ENCODE measurements around the gene MEI1.
"Not testable (repeated sequence)": the region's sequence is repeated elsewhere in the genome, so short reads cannot be mapped to it uniquely, and the experiment has no call there.

MEI1 gene

DNA sequence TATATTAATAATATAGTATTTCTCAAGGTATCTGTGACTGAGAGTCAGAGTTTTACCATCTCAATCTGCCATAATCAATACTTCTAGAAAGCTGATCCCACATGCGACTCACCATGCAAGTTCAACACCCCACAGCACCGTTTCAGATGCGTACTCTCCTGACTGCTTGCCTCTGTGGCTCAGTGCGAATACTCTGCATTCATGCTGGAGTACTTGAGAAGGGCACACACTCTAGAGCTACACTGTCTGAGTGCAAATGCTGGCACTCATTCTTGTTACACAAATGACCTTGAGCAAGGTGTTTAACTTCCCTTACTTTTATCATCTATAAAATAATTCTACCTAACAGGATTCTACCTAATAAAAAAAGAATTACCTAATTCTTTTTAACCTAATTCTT, 23.2 kb upstream of the MEI1 start:
- no peak for DNase-seq (ENCODE audit: extremely low read depth in 1 of 2, low read depth in 1 of 2)

DNA sequence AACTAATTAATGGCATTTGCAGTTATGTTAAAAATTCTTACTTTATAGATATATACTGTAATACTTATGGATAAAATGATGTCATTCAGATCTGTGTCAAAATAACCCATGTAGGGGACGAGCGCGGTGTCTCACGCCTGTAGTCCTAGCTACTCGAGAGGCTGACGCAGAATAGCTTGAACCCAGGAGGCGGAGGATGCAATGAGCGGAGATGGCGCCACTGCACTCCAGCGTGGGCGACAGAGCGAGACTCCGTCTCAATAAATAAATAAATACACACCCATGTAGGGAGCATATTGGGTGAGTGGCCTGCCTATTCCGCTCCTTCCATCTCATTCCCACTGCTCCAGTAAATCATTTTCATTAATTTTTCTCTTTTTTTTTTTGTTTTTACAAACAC, 17.7 kb upstream of the MEI1 start:
- DNase-seq (ENCODE audit: extremely low read depth in 1 of 2, low read depth in 1 of 2) = no peak

DNA sequence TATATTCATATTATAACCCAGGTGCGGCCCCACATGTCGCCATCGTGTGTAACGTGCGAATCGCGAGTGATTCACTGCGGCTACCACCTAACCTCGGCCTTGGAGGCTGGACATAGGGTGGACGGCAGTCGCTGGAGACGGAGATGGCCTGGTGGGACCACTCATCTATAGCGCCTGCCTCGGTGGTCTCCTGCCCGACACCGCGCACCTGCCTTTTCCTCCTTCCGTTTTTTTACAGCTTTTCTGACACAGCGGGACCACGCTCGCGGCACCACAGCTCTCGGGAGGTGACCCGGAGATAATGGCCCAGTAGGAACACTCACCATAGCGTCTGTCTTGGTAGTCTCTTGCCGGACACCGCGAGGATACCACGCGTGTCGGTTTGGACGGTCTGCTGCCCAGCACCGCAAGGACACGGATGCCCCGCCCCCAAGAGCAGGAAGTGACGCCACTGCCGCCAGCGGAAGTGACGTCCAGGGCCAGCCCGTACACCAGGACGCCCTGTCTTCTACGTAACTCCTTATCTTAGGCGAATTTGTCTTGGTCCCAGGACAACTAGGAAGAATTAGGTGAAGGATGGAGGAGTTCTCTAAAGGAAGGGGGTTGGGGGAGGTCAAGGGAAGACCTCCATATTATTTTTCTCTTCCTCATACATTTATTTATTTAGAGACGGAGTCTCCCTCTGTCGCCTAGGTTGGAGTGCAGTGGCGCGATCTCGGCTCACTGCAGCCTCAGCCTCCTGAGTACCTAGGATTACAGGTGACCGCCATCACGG, 17.1 kb upstream of the MEI1 start:
- DNase-seq (ENCODE audit: extremely low read depth in 1 of 2, low read depth in 1 of 2) = peak; percentile 51 to 73

DNA sequence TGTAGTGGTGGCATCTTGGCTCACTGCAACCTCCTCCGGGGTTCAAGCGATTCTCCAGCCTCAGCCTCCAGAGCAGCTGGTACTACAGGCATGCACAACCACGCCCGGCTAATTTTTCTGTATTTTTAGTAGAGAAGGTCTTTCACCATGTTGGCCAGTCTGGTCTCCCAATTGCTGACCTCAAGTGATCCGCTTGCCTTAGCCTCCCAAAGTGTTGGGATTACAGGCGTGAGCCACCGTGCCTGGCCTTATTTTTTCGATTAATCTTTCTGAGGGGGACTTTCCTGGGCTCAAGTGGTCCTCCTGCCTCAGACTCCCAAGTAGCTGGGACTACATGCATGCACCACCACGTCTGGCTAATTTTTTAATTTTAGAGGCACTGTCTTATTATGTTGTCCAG, 16.3 kb upstream of the MEI1 start:
- no peak for DNase-seq (ENCODE audit: extremely low read depth in 1 of 2, low read depth in 1 of 2)

DNA sequence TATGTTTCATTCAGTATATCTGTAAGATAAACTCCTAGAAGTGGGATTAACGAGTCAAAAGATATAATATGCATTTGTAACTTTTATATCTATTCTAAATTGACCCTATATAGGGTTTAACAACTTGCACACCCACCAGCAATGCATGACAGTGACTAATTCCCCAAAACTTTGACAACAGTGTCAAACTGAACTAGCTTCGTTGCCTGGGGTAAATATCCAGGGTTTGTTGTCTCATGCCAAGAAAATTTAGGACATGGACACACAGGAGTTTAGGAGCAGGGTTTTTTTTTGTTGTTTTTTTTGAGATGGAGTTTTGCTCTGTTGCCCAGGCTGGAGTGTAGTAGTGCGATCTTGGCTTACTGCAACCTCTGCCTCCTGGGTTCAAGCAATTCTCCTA, 15.7 kb upstream of the MEI1 start:
- no peak for DNase-seq (ENCODE audit: extremely low read depth in 1 of 2, low read depth in 1 of 2)

DNA sequence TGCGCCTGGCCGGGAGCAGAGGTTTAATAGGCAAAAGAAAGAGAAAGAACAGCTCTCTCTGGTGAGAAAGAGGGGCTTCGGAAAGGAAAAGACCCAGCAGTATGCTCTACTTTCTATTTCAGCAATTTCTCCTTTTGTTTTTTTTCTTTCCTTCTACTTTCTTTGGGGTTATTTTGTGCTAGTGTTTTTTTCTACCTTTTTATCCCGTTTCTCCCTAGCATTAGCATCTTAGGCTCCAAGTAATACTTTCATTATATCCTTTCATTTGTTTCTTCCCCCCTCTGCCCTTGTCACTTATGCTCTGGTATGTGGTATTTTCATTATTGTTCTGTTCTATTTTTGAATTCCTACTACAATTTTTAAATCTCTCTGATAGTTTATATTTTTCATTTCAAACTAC, 15.1 kb upstream of the MEI1 start:
- no peak for DNase-seq (ENCODE audit: extremely low read depth in 1 of 2, low read depth in 1 of 2)

DNA sequence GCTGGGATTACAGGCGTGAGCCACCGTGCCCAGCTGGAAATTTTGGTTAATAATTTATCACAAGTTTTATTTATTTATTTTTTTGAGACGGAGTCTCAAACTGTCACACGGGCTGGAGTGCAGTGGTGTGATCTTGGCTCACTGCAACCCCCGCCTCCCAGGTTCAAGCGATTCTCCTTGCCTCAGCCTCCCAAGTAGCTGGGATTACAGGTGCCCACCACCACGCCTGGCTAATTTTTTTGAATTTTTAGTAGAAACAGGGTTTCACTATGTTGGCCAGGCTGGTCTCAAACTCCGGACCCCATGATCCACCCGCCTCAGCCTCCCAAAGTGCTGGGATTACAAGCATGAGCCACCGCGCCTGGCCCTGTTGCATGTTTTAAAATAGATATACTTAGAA, 12.4 kb upstream of the MEI1 start:
- not testable (repeated sequence) for DNase-seq (ENCODE audit: extremely low read depth in 1 of 2, low read depth in 1 of 2)

DNA sequence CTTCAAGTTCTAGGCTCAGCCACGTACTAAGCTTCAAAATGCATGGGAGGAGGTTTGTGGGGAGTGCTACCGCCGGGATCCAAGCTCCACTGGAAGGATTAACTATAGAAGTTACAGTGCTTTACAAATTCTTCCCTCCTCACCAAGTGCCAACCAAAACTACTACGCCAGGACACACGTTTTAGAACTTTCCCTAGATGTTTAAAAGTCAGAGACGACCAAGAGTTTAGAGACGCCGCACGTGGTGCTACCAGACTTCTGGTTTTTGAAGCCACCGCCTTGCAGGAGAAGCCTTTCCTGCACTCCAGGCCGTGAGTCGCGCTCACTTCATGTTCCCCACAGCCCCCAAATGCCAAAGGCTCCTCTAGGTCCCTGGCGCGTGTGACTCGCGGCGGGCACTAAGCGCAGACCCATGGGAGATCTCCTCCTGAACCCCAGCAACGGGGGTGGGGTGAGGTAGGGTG, 11.4 kb upstream of the MEI1 start:
- DNase-seq (ENCODE audit: extremely low read depth in 1 of 2, low read depth in 1 of 2) = no peak

DNA sequence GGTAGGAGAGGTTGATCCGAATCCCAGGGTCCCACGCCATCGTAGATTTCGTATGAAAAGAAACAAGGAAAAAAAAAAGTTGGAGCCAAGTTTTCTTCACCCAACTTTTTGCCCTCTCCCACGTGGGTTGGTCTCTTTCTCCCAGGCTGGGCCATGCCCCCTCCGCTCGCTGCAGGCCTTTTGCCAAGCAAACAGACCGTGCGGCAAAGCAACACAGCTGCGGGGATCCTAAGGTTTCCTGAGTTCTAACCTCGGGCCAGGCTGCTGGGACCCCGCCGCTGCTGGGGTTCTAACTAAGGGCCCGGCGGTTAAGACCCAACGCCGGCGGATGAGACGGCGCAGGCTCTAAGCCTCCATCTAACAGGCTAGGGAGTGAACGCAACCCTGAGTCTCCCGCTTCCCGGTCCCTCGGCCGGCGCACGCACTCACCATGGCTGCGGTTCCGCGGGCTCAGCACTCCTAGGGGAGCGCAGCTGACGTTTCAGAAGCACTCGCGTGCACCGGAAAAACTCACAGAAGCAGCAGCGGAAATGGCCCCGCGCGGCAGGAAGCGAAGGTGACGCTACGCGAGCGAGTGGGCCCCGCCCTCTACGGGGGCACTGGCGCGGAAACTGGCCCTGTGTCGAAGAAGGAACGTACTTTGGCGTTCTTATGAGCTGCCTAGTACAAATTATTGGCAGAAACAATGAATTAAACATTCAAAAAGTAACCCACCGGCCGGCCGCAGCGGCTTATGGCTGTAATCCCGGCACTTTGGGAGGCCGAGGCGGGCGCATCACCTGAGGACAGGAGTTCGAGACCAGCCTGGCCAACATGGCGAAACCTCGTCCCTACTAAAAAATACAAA, 10.7 kb upstream of the MEI1 start, which contains the start of gene SNU13:
Gene SNU13, minus strand, starts transcription at position 503 of the 847 bp plus-strand sequence. Its CDS starts 71 bp downstream, at position 432.
- DNase-seq (ENCODE audit: extremely low read depth in 1 of 2, low read depth in 1 of 2) = peak; percentile 83 to 84

DNA sequence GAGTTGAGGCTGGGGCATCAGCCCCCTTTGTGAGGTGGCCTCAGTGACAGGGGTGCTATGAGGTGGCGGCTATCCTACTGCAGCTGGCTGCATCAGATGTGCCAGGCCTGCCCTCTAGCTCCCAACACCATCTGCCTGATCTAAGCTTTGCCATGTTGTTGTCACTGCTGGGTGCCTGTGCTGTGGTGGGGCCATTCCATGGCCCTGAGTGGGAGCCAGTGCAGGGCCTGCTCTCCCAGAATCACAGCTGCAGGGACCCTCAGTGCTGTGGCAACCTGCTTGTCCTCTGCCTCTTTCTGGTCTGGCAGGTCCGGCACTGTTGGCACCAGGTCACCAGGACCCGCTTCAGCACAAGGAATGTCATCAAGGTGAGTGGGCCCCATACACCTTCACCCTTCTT, 8.8 kb upstream of the MEI1 start:
- DNase-seq (ENCODE audit: extremely low read depth in 1 of 2, low read depth in 1 of 2) = no peak

DNA sequence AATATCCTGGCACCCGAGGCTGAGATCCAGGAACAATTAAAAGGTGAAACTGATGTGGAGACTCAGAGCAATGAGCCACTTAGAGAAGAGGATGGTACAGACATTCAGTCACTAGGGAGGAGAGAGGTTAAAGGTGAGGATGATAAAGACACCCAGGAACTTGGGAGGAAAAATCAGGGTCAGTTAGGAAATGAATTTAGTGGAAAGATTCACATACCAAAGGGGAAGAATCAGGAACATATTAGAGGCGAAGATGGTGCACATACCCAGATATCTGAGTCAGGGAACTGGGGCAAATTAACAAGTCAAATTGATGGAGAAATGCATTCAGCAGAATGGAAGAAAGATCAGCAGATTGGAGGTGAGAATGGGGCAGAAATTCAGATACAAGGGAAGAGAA, 4.1 kb upstream of the MEI1 start:
- DNase-seq (ENCODE audit: extremely low read depth in 1 of 2, low read depth in 1 of 2) = no peak

DNA sequence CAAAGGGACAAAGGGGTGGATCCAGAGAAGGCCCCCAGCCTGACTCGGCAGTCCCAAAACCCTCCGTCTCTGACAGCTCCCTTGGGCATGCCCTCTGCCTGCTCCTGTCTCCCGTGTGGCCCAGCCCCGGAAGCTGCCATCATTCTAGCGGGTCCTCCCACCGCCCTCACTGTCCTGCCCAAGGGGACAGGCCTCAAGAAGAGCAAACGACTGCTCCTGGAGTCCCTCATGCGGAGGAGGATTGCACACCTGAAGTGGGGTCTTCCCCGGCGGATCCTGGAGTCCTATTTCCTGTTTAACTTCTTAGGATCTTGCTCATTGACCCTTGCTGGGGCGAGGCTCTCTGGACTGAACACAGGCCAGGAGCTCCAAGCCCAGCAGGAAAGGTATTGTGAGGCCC, 2.6 kb upstream of the MEI1 start:
- no peak for DNase-seq (ENCODE audit: extremely low read depth in 1 of 2, low read depth in 1 of 2)

DNA sequence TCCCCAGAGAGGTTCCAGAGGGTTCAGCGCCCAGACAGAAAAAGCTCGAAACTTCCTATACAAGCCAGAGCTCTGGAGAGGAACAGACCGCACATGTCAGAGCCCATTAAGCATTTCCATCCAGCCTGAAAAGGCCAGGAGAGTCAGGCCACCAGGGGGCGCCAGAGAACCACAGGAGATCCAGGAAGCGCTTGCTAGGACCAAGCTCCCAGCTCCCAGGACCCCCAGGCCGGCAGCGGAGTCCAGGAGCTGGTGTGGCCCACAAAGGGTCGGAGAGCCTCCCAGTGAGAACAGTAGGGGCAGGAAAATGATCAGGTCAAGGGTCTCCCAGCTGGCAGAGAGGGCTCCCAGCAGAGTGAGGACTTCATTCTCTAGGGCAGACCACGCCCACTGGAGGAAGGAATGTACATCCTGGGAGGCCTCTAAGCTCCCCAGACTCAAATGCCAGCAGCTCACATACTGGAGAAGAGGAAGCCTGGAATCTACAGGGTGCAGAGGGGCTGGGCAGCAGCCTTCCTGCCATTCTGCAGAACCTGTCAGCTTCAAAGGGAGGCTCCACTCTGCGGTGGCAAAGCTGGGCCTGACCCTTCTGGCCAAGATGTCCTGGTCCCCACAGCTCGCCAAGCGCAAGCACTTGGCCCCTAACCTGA, 2.1 kb upstream of the MEI1 start:
- peak; percentile 80 to 96 for DNase-seq (ENCODE audit: extremely low read depth in 1 of 2, low read depth in 1 of 2)

DNA sequence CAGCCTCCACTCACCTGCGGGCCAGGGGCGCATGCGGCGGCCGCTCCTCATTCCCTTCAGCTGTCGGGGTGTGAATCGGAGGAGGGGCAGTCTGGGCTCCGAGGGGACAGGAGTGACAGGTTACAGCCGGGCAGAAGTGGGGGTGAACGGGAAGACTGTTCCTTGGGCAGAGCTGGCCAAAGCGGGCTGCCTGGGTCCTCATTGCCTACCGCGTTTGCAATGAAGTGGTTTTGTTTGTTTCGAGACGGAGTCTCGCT, 733 bp downstream of the MEI1 start:
- no peak for DNase-seq (ENCODE audit: extremely low read depth in 1 of 2, low read depth in 1 of 2)

DNA sequence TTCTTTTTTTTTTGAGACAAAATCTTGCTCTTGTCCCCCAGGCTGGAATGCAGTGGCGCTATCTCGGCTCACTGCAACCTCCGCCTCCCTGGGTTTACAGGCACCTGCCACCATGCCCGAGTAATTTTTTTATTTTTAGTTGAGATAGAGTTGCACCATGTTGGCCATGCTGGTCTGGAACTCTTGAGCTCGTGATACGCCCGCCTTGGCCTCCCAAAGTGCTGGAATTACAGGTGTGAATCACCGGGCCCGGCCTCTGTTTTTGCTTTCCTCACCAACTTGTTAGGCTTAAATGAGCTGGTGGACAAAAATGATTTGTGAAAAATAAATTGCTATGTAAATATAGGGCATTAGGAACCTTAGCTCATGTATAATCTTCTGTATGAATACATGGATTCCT, 3.5 kb downstream of the MEI1 start:
- no peak for DNase-seq (ENCODE audit: extremely low read depth in 1 of 2, low read depth in 1 of 2)

DNA sequence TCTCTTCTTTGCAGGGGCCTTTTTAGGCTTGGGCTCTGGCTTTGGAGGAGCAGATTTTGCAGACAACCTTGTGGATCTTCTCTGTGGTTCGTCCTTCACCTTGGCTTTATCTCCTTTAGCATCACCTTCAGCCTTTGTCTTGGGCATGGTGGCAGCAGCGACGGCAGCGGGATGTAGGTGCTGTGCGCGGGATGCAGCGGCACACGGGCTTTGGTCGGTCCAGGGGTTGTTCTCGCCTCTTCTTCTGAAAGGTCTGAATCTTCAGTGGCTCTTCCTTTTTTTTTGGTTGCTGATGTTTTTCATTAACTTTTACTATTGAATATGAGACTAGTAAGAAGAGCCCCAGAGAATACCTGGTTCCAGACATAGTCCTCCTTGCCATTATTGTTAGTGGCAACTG, 10.0 kb downstream of the MEI1 start:
- no peak for DNase-seq (ENCODE audit: extremely low read depth in 1 of 2, low read depth in 1 of 2)

DNA sequence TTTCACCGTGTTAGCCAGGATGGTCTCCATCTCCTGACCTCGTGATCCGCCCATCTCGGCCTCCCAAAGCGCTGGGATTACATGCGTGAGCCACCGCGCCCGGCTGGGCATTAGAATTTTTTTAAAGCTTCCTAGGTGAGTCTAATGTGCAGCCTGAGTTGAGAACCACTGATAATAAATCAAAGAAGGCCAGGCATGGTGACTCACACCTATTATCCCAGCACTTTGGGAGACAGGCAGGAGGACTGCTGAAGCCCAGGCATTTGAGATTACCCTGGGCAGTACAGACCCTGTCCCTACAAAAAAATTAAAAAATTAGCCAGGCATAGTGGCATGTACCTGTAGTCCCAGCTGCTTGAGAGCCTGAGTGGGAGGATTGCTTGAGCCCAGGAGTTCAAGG, 13.7 kb downstream of the MEI1 start:
- DNase-seq (ENCODE audit: extremely low read depth in 1 of 2, low read depth in 1 of 2) = no peak

DNA sequence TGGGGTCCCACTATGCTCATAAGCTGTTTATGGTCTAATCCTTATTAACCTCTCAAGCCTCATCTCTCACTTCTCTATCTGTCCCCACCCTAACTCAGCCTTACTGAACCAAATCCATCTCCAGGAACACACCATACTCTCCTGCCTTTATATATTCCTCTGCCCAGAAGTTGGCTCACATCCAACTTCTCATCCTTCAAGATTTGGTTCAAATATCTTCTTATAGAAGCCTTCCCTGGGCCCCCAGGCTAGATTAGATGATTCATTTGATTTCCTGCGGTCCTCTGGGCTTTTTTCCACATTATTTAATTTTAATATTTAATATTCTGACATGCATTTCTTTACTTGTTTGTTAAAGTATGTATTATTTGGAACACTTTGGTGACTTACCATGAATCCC, 23.2 kb downstream of the MEI1 start:
- no peak for DNase-seq (ENCODE audit: extremely low read depth in 1 of 2, low read depth in 1 of 2)

DNA sequence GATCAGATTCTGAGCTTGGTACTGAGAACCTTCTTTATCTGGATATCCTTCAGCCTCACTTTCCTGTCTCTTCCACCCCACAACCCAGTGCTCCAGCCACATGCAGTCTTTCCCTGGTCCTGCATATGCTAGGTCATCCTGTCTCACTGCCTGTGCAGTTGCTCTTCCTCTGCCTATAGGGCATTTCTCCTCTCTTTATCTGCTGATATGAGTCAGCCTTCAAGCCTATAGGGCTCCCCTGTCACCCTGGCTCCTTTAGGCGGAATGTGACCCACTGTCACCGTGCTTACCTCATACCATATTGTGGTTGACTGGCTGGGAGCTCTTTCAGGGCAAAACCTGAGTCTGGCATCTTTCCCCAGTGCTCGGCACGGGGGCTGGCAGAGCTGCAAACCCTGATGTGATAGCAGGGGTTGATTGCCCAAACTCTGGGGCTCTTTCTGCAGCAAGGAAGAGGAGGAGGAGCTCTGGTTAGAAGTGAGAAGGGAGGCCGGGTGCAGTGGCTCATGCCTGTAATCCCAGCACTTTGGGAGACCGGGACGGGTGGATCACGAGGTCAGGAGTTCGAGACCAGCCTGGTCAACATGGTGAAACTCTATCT, 26.3 kb downstream of the MEI1 start:
- no peak for DNase-seq (ENCODE audit: extremely low read depth in 1 of 2, low read depth in 1 of 2)

DNA sequence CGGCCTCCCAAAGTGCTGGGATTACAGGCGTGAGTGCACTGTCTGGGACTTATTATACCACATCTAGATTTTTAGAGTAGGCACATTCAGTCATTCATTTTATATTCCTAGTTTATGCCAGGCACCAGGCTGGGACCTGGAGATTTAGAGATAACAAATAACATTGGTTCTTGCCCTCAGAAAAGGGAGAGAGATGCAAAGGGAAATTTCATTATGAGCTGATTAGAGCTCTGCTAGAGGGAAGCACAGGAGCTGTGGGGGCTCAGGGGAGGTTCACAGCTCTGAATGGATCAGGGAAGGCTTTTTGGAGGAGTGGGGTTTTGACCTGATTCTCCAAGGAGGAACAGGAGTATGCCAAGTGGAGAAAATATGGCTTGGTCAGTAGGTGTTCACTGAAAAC, 32.3 kb downstream of the MEI1 start:
- no peak for DNase-seq (ENCODE audit: extremely low read depth in 1 of 2, low read depth in 1 of 2)

DNA sequence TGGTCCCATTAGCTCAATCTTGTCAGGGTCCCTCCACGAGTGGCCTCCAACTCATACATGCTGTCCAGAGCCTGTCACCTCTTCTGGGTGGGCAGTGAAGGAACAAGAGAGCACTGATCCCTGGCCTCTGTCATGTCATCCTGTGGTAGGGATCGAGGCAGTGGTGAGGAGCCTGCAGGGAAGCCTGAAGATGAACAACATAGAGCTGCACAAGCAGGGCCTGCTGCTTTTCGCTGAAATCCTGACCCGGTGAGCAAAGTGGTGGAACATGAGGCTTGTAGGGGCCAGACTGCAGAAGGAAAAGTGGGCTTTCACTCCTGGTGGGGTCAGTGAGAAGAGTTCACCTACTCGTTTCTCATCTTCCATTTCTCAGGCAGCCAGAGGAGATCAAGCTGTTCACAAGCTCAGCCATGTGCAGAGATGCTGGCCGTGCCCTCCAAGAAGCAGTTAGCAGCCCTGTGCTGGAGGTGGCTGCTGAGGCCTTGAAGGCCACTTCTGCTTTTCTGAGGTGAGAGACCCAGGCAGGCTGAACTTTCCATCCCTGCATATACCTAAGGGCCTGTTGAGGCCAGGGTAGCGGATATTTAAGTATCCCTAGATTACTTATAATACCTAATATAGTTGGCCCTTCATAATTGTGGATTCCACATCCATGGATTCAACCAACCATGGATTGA, 32.9 kb downstream of the MEI1 start:
- DNase-seq (ENCODE audit: extremely low read depth in 1 of 2, low read depth in 1 of 2) = no peak
